Left kidney (tissue), 2 donors: ENCODE measurements around the gene CD244. TPM values are rescaled to one million over a fixed set of nuclear protein-coding genes. Genes with fewer than 3 reads are reported as not detected.

ENCODE experiments used
- DNase-seq: peaks from one replicate; pipeline ENCODE4 v3.0.0-alpha.2; 2013
- polyA plus RNA-seq: library from polyadenylated mRNA; unstranded; fragments of 120-200 nt; gene quantifications from one replicate; pipeline ENCODE4 v1.2.1, GENCODE V29; 2013; ENCODE audit not compliant: insufficient read length

CD244 gene
- polyA plus RNA-seq, 1 donor = 0.15 TPM

DNA sequence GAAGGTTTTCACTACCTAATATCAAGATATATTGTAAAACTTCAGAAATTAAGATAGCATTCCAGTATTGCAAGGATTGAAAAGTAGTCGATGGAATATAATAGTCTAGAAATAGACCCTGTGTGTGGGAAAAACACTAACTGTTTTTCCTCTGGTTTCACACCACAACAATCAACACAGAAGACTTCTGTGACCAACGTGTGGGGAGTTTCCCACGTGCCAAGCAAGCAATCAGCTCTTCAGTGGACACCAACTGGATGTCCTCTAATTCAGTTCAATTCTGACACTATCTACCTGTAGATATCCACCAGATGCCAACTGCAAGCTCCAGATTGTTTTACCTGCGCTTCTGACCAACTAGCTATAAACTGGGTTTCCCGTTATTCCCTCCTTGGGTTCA lies 12.1 kb downstream of the CD244 start:
- no peak for DNase-seq

DNA sequence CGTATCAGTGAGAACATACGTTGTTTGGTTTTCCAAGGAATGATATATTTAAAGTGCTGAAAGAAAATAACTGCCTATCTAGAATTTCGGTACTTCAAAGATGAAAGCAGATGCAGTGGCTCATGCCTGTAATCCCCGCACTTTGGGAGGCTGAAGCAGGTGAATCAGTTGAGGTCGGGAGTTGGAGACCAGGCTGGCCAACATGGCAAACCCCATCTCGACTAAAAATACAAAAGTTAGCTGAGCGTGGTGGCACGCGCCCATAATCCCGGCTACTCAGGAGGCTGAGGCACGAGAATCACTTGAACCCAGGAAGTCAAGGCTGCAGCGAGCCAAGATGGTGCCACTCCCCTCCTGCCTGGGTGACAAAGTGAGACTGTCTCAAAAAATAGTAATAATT lies 16.4 kb downstream of the CD244 start:
- no peak for DNase-seq

DNA sequence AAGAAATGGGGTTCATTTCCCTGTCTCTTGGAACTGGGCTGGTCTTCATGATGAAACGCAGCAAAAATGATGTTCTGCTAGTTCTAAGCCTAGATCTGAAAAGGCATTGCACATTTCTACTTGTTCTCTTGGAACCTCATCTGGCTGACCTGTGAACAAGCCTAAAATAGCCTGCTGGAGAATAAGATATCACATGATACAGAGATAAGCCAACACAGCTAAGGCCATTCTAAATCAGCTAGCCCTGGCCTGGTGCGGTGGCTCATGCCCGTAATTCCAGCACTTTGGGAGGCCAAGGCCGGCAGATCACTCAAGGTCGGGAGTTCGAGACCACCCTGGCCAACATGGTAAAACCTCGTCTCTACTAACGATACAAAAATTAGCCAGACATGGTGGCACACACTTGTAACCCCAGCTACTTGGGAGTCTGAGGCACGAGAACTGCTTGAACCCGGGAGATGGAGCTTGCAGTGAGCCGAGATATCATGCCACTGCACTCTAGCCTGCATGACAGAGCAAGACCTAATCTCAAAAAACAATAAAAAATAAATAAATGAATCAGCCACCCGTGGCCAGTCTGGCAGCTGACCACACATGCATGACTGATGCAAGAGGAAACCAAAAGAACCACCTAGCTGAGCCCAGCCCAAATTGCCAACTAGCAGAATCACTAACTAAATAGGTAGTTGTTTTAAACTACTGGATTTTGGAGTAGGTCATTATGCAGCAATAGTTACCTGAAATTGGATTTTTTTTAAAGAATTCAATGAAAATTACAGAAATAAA lies 18.0 kb downstream of the CD244 start:
- DNase-seq = no peak

DNA sequence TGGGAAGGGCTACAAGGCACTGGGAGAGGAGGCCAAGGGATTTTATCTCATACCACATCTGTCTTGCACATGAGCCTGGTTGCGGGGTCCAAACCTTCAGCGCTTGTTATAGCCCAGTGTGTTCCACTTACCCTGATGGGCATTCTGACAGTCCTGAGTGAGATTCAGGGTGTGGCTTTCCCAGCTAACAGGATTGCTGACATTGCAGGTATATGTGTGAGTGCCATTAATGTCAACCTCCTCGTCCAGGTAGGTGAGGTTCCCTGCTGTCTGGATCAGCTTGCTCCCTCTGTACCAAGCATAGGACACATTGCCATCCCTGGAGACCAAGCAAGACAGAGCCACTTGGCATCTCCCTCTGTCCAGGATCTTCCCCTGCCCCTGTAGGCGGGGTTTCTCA lies 21.6 kb downstream of the CD244 start:
- DNase-seq = no peak

DNA sequence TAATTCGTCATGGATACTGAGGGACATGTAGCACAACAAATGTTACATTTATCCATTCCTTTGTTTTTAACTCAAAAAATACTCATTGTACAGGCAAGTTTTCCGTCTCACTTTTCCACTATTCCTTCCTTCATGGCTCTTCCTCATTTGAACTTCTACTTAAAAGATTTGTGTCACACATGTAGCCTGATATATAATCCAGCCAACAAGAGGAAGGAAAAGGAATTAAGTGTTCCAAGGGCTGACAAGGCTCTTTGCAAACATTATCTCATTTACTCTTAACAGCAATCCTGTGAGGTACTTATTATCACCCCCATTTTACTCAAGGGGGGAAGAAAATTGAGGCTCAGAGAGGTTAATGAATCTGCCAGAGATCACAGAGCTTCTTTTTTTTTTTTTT lies 22.9 kb downstream of the CD244 start:
- DNase-seq = no peak

DNA sequence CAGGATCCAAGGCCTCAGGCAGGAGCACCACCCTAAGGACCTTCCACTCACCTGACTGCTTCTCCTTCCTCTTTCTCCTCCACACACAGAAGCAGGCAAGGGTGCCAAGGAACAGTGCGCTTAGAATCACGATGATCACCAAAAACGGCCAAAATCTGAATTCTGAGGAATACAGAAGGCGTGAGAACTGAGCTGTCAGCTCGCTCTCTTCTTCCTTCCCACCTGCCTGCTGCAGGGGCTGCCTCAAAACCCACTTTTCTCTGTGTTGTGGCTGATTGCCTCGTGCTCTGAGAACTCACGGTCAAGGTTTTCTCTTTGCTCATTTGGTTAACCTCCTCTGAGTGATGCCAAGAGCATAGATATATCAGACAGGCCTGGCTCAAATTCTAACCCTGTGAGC lies 23.8 kb downstream of the CD244 start:
- DNase-seq = no peak

DNA sequence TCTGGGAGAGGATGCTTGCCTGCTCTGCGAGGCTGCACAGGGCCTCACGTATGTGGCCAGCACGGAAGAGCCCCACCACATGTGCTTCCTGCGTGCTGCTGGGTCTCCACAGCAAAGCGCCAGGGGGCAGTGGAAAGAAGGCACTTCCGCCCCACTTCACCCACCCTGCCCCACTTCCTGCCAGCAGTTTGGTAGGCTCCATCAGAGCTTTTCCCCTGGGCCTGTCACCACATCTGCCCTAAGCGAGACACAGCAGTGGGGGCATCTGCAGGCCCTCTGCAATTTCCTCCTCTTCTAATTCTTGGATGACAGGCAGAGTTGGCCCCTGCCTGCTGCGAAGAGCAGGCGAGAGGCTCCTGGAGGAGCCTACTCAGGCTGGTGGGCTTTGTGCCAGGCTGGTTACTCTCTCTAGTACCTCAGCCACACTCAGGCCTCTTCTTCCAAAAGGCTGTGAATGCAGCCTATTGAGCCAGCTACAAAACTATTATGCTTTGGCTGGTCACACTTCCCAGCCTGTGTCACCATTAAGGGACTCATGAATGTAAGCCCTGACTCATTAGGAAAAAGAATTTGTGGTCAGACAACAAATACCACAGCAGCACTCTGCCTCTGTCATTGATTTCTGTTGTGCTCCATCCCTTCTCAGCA lies 25.0 kb downstream of the CD244 start:
- no peak for DNase-seq

DNA sequence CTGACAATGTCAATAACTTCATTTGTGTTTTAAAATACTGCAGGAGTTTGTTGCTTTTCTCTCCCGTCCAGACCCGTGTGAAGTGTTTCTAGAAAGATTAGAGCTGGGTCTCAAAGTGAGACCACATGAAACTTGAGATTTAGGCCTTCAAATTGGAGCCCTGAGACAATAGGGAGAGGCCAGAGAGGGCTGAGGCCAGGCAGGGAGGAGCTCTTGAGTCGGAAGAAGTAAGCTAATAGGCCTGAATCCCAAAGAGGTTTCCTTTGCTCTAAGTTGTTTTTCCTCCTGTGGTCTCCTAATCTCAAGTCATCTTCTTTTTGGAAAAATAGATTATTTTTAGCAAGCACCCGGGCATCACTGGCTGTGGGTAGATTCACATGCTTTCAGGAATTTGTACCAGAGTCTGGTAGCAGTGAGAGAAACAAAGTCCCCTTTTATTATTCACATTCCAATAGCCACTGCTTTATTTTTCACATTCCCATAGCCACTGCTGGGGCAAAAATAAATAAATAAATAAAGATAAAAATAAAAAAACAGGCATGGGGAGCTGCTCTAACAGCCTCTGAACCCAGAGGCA lies 25.6 kb downstream of the CD244 start:
- DNase-seq = no peak

DNA sequence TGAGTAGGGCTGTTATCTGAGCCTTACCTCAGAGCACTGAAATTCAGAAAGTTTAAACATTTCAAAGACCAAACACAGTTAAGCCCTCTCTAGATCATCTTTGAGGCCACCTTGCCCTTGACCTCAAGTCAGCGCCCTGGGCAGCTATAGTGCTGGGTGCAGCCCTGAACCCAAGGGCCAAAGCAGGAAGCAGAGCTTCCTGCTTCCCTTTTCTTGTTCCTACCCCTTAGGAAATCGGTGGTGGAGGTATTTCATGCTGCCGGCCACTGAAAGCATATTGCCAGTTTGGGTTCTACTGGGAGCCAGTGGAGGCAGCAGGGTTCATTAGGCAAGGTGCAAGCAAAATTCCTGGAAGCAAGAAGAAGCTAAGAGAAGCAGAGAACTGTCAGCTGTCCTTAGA lies 26.1 kb downstream of the CD244 start:
- DNase-seq = no peak

DNA sequence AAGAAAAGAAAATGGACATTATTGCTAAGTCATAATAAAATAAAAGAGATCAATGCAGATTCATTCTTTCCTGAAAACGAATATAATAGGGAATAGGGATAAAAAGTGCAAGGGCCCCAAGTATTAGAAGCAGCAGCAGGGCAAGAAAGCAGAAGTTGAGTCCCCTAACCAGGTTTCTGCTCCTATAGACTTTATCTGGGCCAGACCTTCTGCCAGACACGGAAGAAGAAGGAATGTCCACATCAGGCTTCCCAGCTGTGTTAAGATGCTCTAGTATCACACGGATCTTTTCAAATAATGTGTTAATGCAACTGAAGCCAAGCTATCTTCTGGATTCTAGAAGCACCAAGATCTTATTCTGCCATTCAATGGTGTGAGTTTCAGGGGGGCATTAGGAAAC lies 26.9 kb downstream of the CD244 start:
- no peak for DNase-seq

DNA sequence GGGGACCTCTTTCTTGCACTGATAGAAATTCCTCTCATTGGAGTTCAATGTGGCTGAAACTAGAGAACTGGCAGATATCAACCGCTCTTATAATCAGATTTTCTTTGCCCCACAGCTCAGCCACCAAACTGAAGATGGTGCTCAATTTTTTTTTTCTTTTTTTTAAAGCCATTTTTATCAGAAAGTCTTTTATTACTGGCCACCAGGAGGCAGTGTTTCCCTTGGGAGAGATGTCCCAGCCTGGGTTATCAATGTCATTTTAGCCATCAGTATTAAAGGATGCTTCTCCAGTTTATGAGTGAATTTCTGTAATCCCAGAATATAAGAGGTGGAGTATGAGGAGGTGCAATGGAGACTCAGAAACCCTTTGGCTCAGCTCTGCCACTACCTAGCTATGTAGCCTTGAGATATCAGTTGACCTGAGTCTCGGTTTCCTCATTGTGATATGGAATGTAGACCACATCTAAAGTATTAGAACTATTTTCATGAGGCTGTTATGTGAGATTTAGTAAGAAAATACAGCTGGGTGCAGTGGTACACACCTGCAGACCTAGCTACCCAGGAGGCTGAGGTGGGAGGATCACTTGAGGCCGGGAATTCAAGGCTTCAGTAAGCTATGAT lies 27.6 kb downstream of the CD244 start:
- peak; percentile 32 for DNase-seq

DNA sequence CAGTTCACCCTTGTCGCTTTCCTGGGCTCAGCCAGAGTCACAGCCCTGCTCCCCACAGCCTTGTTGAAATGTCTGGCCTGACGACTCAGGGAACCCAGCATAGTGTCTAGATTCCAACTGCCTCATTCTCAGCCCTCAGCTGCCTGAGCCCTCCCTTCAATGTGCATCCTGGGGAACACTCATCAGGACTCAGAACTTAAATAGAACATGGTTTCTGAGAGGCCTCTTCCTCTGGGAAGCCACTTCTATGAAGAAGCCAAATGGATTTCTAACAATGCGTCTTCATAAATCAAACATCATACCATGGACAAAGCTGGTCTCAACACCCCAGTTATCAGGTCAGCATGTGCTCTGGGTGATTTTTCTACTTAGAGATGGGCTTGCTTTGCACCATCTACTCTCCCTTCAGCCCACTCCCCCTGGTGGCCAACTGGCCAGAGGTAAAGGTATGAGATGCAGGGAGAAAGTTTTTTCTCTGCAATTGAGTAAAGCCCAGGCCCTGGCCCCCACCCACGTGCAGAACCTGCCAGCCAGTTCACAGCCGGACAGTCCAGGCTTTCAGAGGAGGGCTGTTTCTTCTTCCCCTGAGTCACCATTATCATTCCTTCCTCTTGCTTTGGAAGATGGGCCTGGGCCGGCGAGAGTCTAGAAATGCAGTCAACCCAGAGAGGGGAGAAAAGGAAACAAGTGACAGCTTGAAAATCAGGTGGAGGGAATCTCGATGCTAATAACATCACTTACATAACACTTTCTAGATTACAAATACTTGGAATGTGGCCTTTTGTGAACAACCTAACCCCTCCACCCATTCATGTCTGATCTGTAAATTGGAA lies 32.1 kb downstream of the CD244 start:
- DNase-seq = peak; percentile 36

DNA sequence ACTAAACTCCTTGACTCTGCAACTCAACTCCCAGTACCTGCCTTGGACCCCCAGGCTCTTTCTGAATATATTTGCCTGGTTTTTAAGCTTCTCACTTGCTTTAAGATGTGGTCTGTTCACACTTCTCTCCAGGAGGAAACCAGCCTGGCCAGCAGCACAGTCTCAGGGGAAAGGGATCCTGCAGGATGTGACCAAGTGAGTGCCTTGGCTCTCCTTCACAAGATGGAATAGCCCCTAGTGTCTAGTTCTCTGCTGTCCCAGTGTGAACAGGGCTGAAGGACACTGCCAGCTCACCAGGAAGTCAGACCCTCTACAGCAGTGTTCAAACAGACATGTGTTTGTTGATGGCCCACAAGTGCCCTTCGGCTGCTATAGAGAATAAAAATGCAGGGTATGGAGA lies 32.9 kb downstream of the CD244 start:
- no peak for DNase-seq

DNA sequence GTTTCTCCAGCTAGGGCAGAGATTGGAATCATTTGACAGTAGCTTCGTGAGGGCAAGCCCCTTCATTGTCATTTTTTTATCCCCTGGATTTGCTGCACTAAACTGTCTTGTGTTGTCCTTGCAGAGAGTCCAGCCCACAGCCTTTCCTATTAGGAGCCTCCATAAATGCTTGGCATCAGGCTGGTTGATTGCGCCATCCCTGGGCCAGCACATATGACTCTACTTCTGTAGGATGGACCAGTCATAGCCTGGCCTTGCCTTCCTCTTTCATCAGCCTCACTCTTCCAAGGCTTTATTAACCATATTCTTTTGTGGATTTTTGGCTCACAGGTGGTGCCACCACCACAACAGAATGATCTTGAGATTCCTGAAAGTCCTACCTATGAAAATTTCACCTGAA lies 35.3 kb downstream of the CD244 start:
- DNase-seq = no peak

DNA sequence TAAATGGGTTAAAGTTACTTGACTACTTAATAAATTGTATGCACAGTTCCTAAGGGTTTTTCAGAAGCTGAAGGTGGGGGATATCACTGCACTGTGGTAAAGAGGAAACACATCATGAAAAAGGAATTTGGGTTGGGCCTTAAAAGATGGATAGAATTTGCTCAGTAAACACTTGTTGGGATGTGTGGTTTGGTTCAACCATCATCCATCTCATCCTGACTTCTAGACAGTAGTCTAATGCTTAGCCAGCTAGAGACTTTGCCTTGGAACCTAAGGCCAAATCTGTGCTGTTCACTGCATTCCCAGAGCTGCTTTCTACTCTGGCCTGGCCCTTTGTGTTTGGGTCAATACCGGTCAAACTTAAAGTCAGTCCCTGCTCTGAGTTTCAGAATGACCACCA lies 36.1 kb downstream of the CD244 start:
- DNase-seq = no peak

DNA sequence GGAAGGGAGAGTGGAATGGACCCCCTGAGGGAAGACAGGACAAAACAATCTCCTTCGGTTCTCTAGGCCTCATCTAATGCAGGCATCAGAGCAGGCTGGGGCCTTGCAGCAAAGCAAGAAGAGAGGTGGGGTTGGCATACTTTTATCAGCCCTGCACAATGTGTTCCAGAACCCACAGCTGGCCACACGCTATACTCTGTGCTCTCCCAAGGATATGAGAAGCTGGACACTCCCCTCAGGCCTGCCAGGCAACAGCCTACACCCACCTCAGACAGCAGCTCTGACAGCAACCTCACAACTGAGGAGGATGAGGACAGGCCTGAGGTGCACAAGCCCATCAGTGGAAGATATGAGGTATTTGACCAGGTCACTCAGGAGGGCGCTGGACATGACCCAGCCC lies 39.4 kb downstream of the CD244 start:
- no peak for DNase-seq

DNA sequence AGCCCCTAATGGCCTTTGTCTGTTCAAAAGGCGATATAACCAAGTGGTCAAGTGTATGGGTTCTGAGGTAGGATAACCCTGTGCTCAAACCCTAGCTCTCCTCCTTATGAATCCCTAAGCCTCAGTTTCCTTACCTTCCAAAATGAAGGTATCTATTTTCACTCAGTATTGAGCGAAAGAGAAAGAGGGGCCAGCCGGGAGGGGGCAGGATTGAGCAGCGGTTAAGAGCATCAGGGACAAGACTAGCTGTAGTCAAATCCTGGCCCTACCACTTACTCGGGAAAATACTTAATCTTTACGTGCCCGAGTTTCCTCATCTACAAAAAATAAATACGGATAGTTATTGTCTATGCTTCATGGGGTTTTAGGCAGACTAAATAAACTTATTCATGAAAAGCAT lies 41.1 kb downstream of the CD244 start:
- no peak for DNase-seq

DNA sequence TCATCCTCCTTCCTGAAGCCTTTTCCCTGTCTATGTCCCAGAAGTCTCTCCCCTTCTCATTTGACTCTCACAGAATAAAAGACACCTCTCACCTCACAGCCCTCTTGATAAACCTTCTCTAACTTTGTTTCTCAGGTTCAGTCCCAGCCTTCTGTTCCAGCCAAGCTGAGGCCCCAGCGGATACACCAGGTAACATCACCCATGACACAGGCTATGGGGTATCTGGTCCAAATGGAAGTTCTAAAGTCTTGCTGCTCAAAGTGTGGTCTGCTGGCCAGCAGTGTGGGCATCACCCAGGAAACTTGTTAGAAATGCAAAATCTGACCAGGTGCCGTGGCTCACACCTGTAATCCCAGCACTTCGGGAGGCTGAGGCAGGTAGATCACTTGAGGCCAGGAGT lies 43.5 kb downstream of the CD244 start:
- DNase-seq = no peak

DNA sequence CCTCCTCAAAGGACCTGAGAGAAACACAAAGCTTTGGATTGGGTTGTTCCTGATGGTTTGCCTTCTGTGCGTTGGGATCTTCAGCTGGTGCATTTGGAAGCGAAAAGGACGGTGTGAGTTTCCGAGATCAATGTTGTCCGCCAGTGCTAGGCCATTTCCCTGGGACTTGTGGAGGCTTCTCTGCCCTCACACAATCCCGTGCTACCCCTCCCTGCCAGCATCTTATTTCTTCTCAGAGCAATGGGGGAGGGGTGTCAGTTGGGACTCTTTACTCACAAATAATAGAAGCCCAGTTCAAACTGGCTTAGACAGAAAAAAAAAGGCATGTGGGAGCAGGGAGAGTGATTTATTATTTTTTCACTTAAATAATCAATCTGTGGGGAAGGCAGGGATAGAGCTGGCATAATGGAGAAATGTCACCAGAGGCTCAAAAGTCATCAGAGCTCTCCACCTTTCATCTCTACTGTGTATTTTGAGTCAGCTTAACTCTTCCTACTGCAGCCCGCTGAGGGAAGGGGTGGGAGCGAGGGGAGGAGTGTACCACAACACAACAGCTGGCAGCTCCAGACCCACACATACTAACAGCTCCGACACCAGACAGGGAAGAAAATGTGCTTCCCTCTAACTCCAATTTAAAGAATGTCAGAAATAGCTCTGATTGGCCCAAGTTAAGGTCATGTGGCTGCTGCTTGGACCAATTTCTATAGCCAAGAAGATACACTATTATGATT lies 44.3 kb downstream of the CD244 start:
- DNase-seq = no peak

DNA sequence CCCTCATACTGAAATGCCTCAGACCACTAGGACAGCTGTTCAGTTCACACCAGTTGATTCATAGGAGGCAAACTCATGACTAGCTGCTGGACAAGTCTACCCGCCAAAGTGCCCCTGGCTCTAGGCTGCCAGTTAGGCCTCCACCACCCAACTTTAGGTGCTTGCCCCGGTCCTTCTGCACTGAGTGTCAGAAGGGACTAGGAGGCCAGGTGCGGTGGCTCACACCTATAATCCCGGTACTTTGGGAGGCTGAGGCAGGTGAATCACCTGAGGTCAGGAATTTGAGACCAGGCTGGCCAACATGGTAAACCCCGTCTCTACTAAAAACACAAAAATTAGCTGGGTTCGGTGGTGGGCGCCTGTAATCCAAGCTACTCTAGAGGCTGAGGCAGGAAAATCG lies 47.8 kb downstream of the CD244 start:
- DNase-seq = no peak

DNA sequence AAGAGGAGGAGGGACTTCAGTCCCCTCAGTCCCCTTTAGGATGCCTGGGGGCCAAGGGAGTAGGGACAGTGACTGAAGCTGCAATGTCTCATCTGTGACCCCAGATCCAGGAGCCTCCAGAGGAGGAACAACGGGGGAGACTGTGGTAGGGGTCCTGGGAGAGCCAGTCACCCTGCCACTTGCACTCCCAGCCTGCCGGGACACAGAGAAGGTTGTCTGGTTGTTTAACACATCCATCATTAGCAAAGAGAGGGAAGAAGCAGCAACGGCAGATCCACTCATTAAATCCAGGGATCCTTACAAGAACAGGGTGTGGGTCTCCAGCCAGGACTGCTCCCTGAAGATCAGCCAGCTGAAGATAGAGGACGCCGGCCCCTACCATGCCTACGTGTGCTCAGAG lies 48.4 kb downstream of the CD244 start:
- DNase-seq = no peak

DNA sequence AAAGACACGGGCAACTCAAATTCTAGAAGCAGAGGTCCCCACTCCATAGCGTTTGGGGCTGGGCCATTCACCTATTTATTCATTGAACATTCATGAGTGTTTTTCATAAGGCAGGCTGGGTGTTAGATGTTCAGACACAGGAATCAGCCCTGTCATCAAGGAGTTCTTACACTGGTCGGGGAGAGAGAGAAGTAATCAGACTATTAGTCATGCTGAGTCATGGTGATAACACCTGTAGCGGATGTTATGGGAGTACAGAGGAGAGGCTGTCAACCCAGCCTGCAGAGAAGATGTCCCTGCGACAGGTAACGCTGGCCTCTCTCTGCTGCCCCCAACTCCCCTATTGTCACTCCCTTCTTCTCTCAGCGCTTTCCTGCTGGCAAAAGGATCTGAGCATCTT lies 49.5 kb downstream of the CD244 start:
- DNase-seq = no peak
